Tibial nerve (tissue), 4 donors: ENCODE data around the gene C1orf105. TPM values are rescaled to one million over a fixed set of nuclear protein-coding genes. Genes with fewer than 3 reads are reported as not detected.
"Not testable (repeated sequence)": the region's sequence is repeated elsewhere in the genome, so short reads cannot be mapped to it uniquely, and the experiment has no call there.

Experiments used
- DNase-seq, 2 donors: peaks; one replicate each; pipeline ENCODE4 v3.0.0-alpha.2; 2019; ENCODE audit warnings: low spot score in 2 of 2
- H3K27ac ChIP-seq, 4 donors: fragments of 200-600 bp; sonication (generic) in 3 of 4; one replicate each; pipeline ENCODE4 v1.5.1; 2017 to 2019; ENCODE audit warnings: mild to moderate bottlenecking in 1 of 4
- H3K27me3 ChIP-seq, 2 donors: fragments of 200-600 bp; sonication (generic) in 1 of 2; one replicate each; pipeline versions ENCODE4 v1.5.1 to v1.6.0; 2017 to 2019
- H3K36me3 ChIP-seq, 3 donors: fragments of 200-600 bp; sonication (generic); one replicate each; pipeline ENCODE4 v1.5.1; 2018 to 2019
- H3K4me1 ChIP-seq, 4 donors: fragments of 200-600 bp; sonication (generic) in 3 of 4; one replicate each; pipeline ENCODE4 v1.5.1; 2017 to 2019
- H3K4me3 ChIP-seq, 4 donors: fragments of 200-600 bp; sonication (generic) in 3 of 4; one replicate each; pipeline ENCODE4 v1.5.1; 2017 to 2019; ENCODE audit warnings: mild to moderate bottlenecking in 1 of 4, moderate library complexity in 1 of 4
- H3K9me3 ChIP-seq, 4 donors: fragments of 200-600 bp; sonication (generic) in 3 of 4; one replicate each; pipeline ENCODE4 v1.5.1; 2017 to 2019
- EP300 ChIP-seq, 2 donors: sonication (generic); formaldehyde crosslinking; IDR thresholded peaks; one replicate each; pipeline ENCODE4 v1.6.1; 2017; ENCODE audit warnings: antibody characterized with exemption in 2 of 2, mild to moderate bottlenecking in 1 of 2
- POLR2A ChIP-seq, 2 donors: fragments of 450-650 bp; IDR thresholded peaks; one replicate each; pipeline ENCODE4 v1.6.1; 2017; ENCODE audit warnings: antibody characterized with exemption in 2 of 2, mild to moderate bottlenecking in 2 of 2, moderate library complexity in 2 of 2
- WGBS, 2 donors: methylation state at CpG; one replicate each; pipeline ENCODE4 v1.1.5; 2018; 5-methylcytosine and 5-hydroxymethylcytosine counted together
- total RNA-seq, 4 donors: library from RNA; depleted of rRNA; stranded (reverse); fragments of >200 nt; gene quantifications; one replicate each; pipeline ENCODE4 v1.1.0, GENCODE V29; 2016
- TF ChIP-seq, protein P1 (sequence below), 5 experiments: fragments of 200-600 bp in 3 of 5; fragments of 450-650 bp in 2 of 5; sonication (generic) in 3 of 5; IDR thresholded peaks; one replicate each; pipeline ENCODE4 v1.5.1; 2016 to 2019; ENCODE audit warnings: antibody characterized with exemption in 5 of 5, mild to moderate bottlenecking in 3 of 5, moderate library complexity in 2 of 5

The C1orf105 gene
- total RNA-seq, 4 donors from 2014 or later = not detected

DNA sequence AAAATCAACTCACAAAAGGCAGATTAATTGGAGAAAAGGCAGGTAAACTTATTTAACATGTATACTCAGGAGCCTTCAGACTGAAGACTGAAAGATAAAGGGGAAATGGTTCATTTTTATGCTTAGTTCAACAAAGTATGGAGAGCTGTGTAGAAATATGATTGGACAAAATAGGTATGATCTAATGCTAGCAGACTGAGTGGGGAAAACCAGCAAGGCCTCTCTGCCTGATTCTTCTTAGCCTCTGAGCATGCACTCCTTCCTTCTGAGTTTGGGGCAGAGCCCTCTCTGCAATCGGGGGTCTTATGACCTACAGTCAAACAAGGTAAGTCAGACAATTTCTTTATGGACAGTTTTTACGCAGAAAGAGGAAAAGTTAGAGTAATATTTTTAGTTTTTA is 73.7 kb downstream of the C1orf105 start:
- H3K9me3 ChIP-seq = no peaks in the 10 kb centered on the region
- H3K27me3 ChIP-seq = no peaks in the 10 kb centered on the region
- no peak overlapping the region for H3K4me3 ChIP-seq
- WGBS, 2 donors = 86 to 88% methylated on average over 2 of the region's 2 CpGs
- no peaks in the 10 kb centered on the region for H3K36me3 ChIP-seq
- peaks cover 0 to 5% (median 0%) of the 10 kb centered on the region in 4 donors for H3K4me1 ChIP-seq
- no peak for DNase-seq
- H3K27ac ChIP-seq = no peak overlapping the region
- TF ChIP-seq, protein P1, sequence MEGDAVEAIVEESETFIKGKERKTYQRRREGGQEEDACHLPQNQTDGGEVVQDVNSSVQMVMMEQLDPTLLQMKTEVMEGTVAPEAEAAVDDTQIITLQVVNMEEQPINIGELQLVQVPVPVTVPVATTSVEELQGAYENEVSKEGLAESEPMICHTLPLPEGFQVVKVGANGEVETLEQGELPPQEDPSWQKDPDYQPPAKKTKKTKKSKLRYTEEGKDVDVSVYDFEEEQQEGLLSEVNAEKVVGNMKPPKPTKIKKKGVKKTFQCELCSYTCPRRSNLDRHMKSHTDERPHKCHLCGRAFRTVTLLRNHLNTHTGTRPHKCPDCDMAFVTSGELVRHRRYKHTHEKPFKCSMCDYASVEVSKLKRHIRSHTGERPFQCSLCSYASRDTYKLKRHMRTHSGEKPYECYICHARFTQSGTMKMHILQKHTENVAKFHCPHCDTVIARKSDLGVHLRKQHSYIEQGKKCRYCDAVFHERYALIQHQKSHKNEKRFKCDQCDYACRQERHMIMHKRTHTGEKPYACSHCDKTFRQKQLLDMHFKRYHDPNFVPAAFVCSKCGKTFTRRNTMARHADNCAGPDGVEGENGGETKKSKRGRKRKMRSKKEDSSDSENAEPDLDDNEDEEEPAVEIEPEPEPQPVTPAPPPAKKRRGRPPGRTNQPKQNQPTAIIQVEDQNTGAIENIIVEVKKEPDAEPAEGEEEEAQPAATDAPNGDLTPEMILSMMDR (IDR thresholded peaks at IDR 0.05) = no peak
- TF ChIP-seq EP300 (IDR thresholded peaks at IDR 0.05) (no peak), POLR2A (IDR thresholded peaks at IDR 0.05) (no peak)

DNA sequence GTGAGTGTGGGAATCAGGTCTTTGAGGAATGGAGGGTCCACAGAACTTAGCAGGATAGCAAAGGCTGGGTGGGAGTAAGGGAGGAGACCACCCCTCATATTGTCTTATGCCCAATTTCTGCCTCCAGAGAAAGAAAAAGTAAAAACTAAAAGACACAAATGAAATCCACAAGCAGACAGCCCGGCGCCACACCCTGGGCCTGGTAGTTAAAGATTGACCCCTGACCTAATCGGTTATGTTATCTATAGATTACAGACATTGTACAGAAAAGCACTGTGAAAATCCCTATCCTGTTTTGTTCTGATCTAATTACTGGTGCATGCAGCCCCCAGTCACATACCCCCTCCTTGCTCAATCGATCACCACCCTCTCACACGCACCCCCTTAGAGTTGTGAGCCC is 75.6 kb downstream of the C1orf105 start:
- not testable (repeated sequence) for H3K36me3 ChIP-seq

DNA sequence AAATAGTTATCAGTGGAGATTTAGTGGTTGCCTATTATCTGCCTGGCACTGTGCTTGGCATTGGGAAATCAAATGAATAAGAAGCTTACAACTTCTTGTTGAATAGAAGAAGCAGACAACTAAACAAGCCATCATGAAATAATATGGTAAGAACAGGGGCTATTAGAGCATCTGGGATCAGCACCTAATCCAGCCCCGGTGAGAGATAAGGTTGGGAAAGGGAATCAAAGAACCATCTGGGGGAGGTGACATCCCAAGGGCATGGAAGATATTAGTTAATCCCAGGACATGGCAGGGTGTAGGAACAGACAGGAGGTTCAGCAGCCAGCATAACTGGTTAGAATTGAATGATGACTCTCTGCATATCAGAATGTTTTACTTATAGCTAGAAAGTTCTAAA is 76.2 kb downstream of the C1orf105 start:
- Histone ChIP-seq H3K27me3 (no peaks in the 10 kb centered on the region), H3K4me3 (no peak overlapping the region), H3K4me1 (peaks cover 0 to 5% (median 0%) of the 10 kb centered on the region in 4 donors), H3K36me3 (no peaks in the 10 kb centered on the region), H3K27ac (no peak overlapping the region), H3K9me3 (no peaks in the 10 kb centered on the region)
- TF ChIP-seq, protein P1 (IDR thresholded peaks at IDR 0.05) = no peak
- TF ChIP-seq POLR2A (IDR thresholded peaks at IDR 0.05) (no peak), EP300 (IDR thresholded peaks at IDR 0.05) (no peak)
- 63 to 67% methylated on average over 1 of the region's 1 CpG for WGBS, 2 donors
- no peak for DNase-seq

More for the DNA sequence above, 75.6 kb downstream of the C1orf105 start:
- H3K27ac ChIP-seq, DNase-seq, H3K4me3 ChIP-seq, H3K4me1 ChIP-seq, H3K27me3 ChIP-seq, H3K9me3 ChIP-seq: not testable (repeated sequence)
- WGBS, 2 donors = 78 to 86% methylated on average over 5 of the region's 5 CpGs

DNA sequence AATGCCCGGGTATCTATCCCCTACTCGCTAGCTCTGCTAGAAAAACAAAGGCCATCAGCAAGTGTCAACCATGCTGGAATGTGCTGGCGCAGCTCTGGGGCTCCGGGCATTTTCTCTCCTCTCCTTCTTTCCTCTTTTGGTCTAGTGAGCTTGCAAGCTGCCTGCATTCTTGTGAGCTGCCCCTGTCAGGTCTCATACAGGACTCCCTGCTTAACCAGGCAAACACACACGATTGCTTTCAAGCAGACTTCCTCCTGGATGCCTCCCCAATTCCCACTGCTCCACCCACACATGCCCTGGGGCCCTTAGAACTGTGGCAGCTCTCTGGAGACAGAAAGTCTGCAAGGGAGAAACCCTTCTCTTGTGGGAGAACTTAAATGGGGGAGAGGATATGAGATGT is 76.7 kb downstream of the C1orf105 start:
- TF ChIP-seq, protein P1 (IDR thresholded peaks at IDR 0.05) = no peak
- TF ChIP-seq POLR2A (IDR thresholded peaks at IDR 0.05) (no peak), EP300 (IDR thresholded peaks at IDR 0.05) (no peak)
- WGBS, 2 donors = 25 to 35% methylated on average over 5 of the region's 5 CpGs
- DNase-seq = no peak

DNA sequence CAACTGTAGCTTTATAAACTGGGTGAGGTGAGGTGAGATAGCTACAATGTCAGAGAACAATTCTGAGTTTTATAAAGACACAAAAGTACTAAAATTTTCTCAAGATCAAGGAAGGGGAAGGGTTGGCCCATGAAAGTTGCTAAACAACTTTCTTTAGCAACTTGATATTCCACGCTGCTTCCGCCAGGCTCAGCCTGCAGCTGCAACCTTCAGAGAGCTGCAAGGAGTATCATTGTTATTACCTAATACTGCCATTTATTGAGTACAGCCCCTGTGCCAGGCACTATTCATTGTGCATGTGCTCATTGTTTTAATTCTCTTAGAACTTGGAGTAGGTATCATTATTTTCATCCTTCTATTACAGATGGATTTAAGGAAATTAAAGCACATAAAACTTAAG is 78.4 kb downstream of the C1orf105 start:
- Histone ChIP-seq H3K27ac (no peak overlapping the region), H3K9me3 (no peaks in the 10 kb centered on the region), H3K4me1 (peaks cover 0 to 5% (median 0%) of the 10 kb centered on the region in 4 donors), H3K27me3 (no peaks in the 10 kb centered on the region), H3K36me3 (no peaks in the 10 kb centered on the region), H3K4me3 (no peak overlapping the region)
- WGBS, 2 donors = 89 to 92% methylated on average over 2 of the region's 2 CpGs
- TF ChIP-seq POLR2A (IDR thresholded peaks at IDR 0.05) = no peak
- TF ChIP-seq, protein P1 (IDR thresholded peaks at IDR 0.05) = no peak
- TF ChIP-seq EP300 (IDR thresholded peaks at IDR 0.05) = no peak
- DNase-seq = no peak

More for the DNA sequence above, 76.7 kb downstream of the C1orf105 start:
- peaks cover 0 to 5% (median 0%) of the 10 kb centered on the region in 4 donors for H3K4me1 ChIP-seq
- no peaks in the 10 kb centered on the region for H3K36me3 ChIP-seq
- H3K27me3 ChIP-seq = no peaks in the 10 kb centered on the region
- H3K9me3 ChIP-seq = no peaks in the 10 kb centered on the region
- H3K4me3 ChIP-seq = no peak overlapping the region
- no peak overlapping the region for H3K27ac ChIP-seq

DNA sequence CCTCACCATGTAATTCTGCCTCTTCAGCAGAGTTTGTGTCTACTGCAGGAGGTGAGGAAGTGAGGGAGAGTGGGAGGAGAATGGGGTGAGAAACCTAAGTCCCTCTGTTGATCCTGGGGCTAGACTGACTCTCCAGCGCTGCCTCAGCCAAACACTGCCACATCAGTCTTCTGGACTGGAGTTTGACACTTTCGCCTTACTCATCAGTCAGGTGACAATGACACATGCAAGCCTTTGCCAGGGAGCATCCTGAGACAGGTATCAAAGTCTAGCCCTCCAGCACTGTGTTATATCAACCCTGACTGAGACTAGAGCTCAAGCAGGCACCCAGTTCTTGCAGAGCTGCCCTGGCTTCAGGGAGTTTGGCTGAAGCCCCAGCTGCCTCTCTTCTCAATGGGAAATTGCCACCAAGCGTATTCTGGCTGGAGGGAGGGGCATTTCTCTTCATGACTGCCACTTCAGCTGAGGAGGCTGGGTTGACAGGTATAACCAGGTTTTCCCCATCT is 79.2 kb downstream of the C1orf105 start:
- no peak overlapping the region for H3K27ac ChIP-seq
- no peaks in the 10 kb centered on the region for H3K9me3 ChIP-seq
- 94 to 95% methylated on average over 3 of the region's 3 CpGs for WGBS, 2 donors
- DNase-seq = no peak
- TF ChIP-seq, protein P1 (IDR thresholded peaks at IDR 0.05) = no peak
- TF ChIP-seq POLR2A (IDR thresholded peaks at IDR 0.05) (no peak), EP300 (IDR thresholded peaks at IDR 0.05) (no peak)
- H3K27me3 ChIP-seq = no peaks in the 10 kb centered on the region
- H3K4me3 ChIP-seq = no peak overlapping the region
- H3K4me1 ChIP-seq = peaks cover 0 to 5% (median 0%) of the 10 kb centered on the region in 4 donors
- H3K36me3 ChIP-seq = no peaks in the 10 kb centered on the region
